GM19023 (cell line): ENCODE data around the gene HIP1.
"Not testable (repeated sequence)": the region's sequence is repeated elsewhere in the genome, so short reads cannot be mapped to it uniquely, and the experiment has no call there.

Experiments
- ATAC-seq: cut with Tn5 transposase; IDR thresholded peaks from one replicate; pipeline ENCODE4 v1.9.1; 2021; ENCODE audit warnings: mild to moderate bottlenecking, moderate library complexity; ENCODE audit not compliant: unreplicated experiment

The HIP1 gene

GRCh38 chr7:75738604-75738974 is at the start of gene HIP1:
HIP1 (minus strand) TSS chr7:75738941; CDS start chr7:75738920, 21 bp downstream.
- ATAC-seq: peak; percentile 8

GRCh38 chr7:75788154-75788847 is 49.6 kb upstream of the HIP1 start:
- not testable (repeated sequence) for ATAC-seq

GRCh38 chr7:75783058-75783457 is 44.3 kb upstream of the HIP1 start:
- not testable (repeated sequence) for ATAC-seq

GRCh38 chr7:75780647-75781273 is 42.0 kb upstream of the HIP1 start:
- ATAC-seq: not testable (repeated sequence)

GRCh38 chr7:75779516-75779915 is 40.8 kb upstream of the HIP1 start:
- ATAC-seq: not testable (repeated sequence)

- not testable (repeated sequence) for ATAC-seq
Measured at GRCh38 chr7:75779035-75779434, 40.3 kb upstream of the HIP1 start.

GRCh38 chr7:75776295-75776971 is 37.7 kb upstream of the HIP1 start:
- no peak for ATAC-seq

GRCh38 chr7:75773958-75774357 is 35.2 kb upstream of the HIP1 start:
- ATAC-seq: not testable (repeated sequence)

GRCh38 chr7:75772081-75773077 is 33.6 kb upstream of the HIP1 start, which contains the start of gene CCL26:
CCL26 (minus strand) TSS chr7:75772211; CDS start chr7:75772176, 35 bp downstream.
- ATAC-seq: no peak

GRCh38 chr7:75771224-75771623 is 32.5 kb upstream of the HIP1 start:
- no peak for ATAC-seq

- no peak for ATAC-seq
Measured at GRCh38 chr7:75762350-75762917, 23.7 kb upstream of the HIP1 start.

GRCh38 chr7:75761801-75762200 is 23.1 kb upstream of the HIP1 start:
- not testable (repeated sequence) for ATAC-seq

- no peak for ATAC-seq
Measured at GRCh38 chr7:75758491-75758890, 19.8 kb upstream of the HIP1 start.

- no peak for ATAC-seq
Measured at GRCh38 chr7:75757860-75758259, 19.1 kb upstream of the HIP1 start.

GRCh38 chr7:75756991-75757676 is 18.4 kb upstream of the HIP1 start:
- ATAC-seq: no peak

GRCh38 chr7:75756206-75756990 is 17.7 kb upstream of the HIP1 start:
- ATAC-seq: no peak

- ATAC-seq: no peak
Measured at GRCh38 chr7:75743455-75743859, 4.7 kb upstream of the HIP1 start.

GRCh38 chr7:75740846-75741497 is 2.2 kb upstream of the HIP1 start:
- no peak for ATAC-seq
